Fibroblast of lung (primary cell): ENCODE data around the gene P3R3URF. TPM values are rescaled to one million over a fixed set of nuclear protein-coding genes. Genes with fewer than 3 reads are reported as not detected.
A peak's percentile ranks its signal among the peaks of the same experiment; 100 is the strongest.

Experiments used
- DNase-seq, 2 donors: peaks; one replicate each; pipeline versions ENCODE4 v3.0.0 to v3.0.0-alpha.2; 2010; ENCODE audit warnings: low read depth in 2 of 2
- H2AFZ ChIP-seq: 2 replicates; pipeline ENCODE4 v1.5.1; 2012; ENCODE audit warnings: low read length, control low read depth, inconsistent platforms
- H3K27ac ChIP-seq: 2 replicates; pipeline ENCODE4 v1.5.1; 2011; ENCODE audit warnings: low read length, control low read depth; ENCODE audit not compliant: insufficient read depth
- H3K27me3 ChIP-seq: 2 replicates; pipeline ENCODE4 v1.5.1; 2011; ENCODE audit warnings: mild to moderate bottlenecking, low read length; ENCODE audit not compliant: control insufficient read depth, insufficient read depth
- H3K36me3 ChIP-seq: 2 replicates; pipeline ENCODE4 v1.5.1; 2011; ENCODE audit warnings: low read length; ENCODE audit not compliant: control insufficient read depth, insufficient read depth
- H3K4me1 ChIP-seq: 2 replicates; pipeline ENCODE4 v1.5.1; 2011; ENCODE audit warnings: low read length; ENCODE audit not compliant: control insufficient read depth, insufficient read depth; ENCODE audit errors: extremely low read depth
- H3K4me2 ChIP-seq: 2 replicates; pipeline ENCODE4 v1.5.1; 2011; ENCODE audit warnings: low read length, control low read depth; ENCODE audit not compliant: insufficient read depth; ENCODE audit errors: extremely low read depth
- H3K4me3 ChIP-seq, 4 experiments: fragments of 200-600 bp in 1 of 4; sonication (generic) in 1 of 4; replicated peaks in 1 of 4; 2 replicates each; pipeline ENCODE4 v1.5.1; 2011 to 2016; ENCODE audit warnings: low read length in 4 of 4, low read depth in 3 of 4, mild to moderate bottlenecking in 3 of 4, control low read depth in 2 of 4, inconsistent platforms in 1 of 4, mixed read lengths in 1 of 4; ENCODE audit not compliant: insufficient read depth in 1 of 4; ENCODE audit errors: control extremely low read depth in 1 of 4
- H3K79me2 ChIP-seq: 2 replicates; pipeline ENCODE4 v1.5.1; 2012; ENCODE audit warnings: mild to moderate bottlenecking, low read length, inconsistent platforms; ENCODE audit not compliant: control insufficient read depth, insufficient read depth
- H3K9ac ChIP-seq: 2 replicates; pipeline ENCODE4 v1.5.1; 2011; ENCODE audit warnings: mild to moderate bottlenecking, low read length, control low read depth; ENCODE audit not compliant: insufficient read depth
- H3K9me3 ChIP-seq: 2 replicates; pipeline ENCODE4 v1.5.1; 2012; ENCODE audit warnings: low read depth, low read length; ENCODE audit not compliant: control insufficient read depth, insufficient read depth
- H4K20me1 ChIP-seq: 2 replicates; pipeline ENCODE4 v1.5.1; 2011; ENCODE audit warnings: low read length; ENCODE audit not compliant: control insufficient read depth, insufficient read depth; ENCODE audit errors: extremely low read depth
- EZH2 ChIP-seq: IDR thresholded peaks from 2 replicates; pipeline ENCODE4 v1.5.1; 2012; ENCODE audit warnings: low read length, control low read depth, mild to moderate bottlenecking; ENCODE audit errors: missing control alignments
- polyA plus RNA-seq, 2 donors: library from polyadenylated mRNA; depleted of rRNA in 1 of 2; stranded (reverse) in 1 of 2; unstranded in 1 of 2; fragments of >200 nt; gene quantifications; 2 replicates each; pipeline ENCODE4 v1.2.1, GENCODE V29; 2011 to 2012; ENCODE audit warnings: missing spikeins in 1 of 2
- total RNA-seq: library from RNA; depleted of rRNA; stranded (reverse); fragments of >200 nt; gene quantifications from 2 replicates; pipeline ENCODE4 v1.2.1, GENCODE V29; 2014
- TF ChIP-seq, protein P1 (sequence below), 2 donors: IDR thresholded peaks in 1 of 2; conservative IDR thresholded peaks in 1 of 2; 1 replicate in 1 of 2; 2 replicates in 1 of 2; pipeline ENCODE4 v1.5.1; 2011 to 2012; ENCODE audit warnings: low read length in 2 of 2, control low read depth in 1 of 2, inconsistent platforms in 1 of 2, low read depth in 1 of 2, mild to moderate bottlenecking in 1 of 2

The P3R3URF gene
- total and polyA plus RNA-seq, 2 donors (not counting 1 experiment from before 2014, with no cell fraction given), result not detected

DNA sequence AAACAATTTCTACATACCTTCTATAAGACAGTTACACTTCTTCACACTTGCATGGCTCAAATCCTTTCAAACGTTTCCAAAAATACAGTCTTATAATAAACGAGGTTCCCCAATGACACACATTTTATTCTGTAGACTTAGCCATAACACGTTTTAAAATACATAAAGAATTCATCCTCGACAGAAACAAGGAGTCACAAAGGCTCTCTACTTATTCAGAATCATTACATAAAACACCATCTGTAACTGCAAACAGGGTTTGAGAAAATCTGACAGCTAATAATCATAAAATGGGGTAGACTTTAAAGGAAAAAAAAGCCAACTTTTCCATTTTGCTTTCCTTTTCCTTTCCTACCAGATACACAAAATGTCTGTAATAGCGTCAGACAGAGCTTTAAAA lies 45.7 kb downstream of the P3R3URF start:
- Histone ChIP-seq H3K79me2 (no peaks in the 10 kb centered on the region), H3K36me3 (no peaks in the 10 kb centered on the region), H3K9me3 (no peaks in the 10 kb centered on the region), H3K4me3 (peak overlapping the region; percentile 64 to 91 (median 70)), H3K9ac (no peak overlapping the region), H3K27ac (no peak overlapping the region), H4K20me1 (no peaks in the 10 kb centered on the region), H3K4me1 (peaks cover 10% of the 10 kb centered on the region), H3K4me2 (peak overlapping the region; percentile 91), H3K27me3 (no peaks in the 10 kb centered on the region), H2AFZ (peak overlapping the region; percentile 30)
- peak in 1 of 2 donors; percentile 22 for DNase-seq
- TF ChIP-seq, protein P1, sequence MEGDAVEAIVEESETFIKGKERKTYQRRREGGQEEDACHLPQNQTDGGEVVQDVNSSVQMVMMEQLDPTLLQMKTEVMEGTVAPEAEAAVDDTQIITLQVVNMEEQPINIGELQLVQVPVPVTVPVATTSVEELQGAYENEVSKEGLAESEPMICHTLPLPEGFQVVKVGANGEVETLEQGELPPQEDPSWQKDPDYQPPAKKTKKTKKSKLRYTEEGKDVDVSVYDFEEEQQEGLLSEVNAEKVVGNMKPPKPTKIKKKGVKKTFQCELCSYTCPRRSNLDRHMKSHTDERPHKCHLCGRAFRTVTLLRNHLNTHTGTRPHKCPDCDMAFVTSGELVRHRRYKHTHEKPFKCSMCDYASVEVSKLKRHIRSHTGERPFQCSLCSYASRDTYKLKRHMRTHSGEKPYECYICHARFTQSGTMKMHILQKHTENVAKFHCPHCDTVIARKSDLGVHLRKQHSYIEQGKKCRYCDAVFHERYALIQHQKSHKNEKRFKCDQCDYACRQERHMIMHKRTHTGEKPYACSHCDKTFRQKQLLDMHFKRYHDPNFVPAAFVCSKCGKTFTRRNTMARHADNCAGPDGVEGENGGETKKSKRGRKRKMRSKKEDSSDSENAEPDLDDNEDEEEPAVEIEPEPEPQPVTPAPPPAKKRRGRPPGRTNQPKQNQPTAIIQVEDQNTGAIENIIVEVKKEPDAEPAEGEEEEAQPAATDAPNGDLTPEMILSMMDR (conservative IDR thresholded peaks at IDR 0.05 in 1 of 2, IDR thresholded peaks at IDR 0.05 in 1 of 2; ENCODE audit: low read depth in 1 of 2, low read length in 2 of 2), result no peak
- no peak for TF ChIP-seq EZH2

DNA sequence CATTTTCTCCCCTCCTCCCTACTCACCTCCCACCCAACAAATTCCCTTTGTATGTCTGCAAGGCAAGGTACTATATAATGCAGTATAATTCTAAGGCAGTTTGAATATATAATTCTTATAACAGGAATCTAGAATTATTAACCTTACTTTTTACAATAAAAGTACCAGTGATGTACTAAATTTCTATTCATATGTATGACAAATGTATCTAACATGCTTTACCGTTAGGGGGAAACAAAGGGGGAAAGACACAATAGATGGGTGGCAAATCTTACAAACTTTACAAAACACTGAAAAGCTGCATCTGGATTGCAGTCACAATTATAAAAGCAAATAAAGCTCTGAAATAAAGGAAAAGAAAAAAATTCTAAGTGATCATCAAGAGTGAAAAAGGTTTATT lies 46.2 kb downstream of the P3R3URF start:
- peaks cover 10% of the 10 kb centered on the region for H3K4me1 ChIP-seq
- no peak overlapping the region for H3K27ac ChIP-seq
- peak overlapping the region; percentile 91 for H3K4me2 ChIP-seq
- no peaks in the 10 kb centered on the region for H3K36me3 ChIP-seq
- no peaks in the 10 kb centered on the region for H3K79me2 ChIP-seq
- H3K9ac ChIP-seq, result no peak overlapping the region
- TF ChIP-seq EZH2, result no peak
- TF ChIP-seq, protein P1 (conservative IDR thresholded peaks at IDR 0.05 in 1 of 2, IDR thresholded peaks at IDR 0.05 in 1 of 2; ENCODE audit: low read depth in 1 of 2, low read length in 2 of 2), result peak in 1 of 2 donors; percentile 13
- H2AFZ ChIP-seq, result peak overlapping the region; percentile 30
- H4K20me1 ChIP-seq, result no peaks in the 10 kb centered on the region
- no peaks in the 10 kb centered on the region for H3K27me3 ChIP-seq
- H3K4me3 ChIP-seq, result peak overlapping the region; percentile 64 to 91 (median 70)
- no peaks in the 10 kb centered on the region for H3K9me3 ChIP-seq
- DNase-seq, result peak in 1 of 2 donors; percentile 9

DNA sequence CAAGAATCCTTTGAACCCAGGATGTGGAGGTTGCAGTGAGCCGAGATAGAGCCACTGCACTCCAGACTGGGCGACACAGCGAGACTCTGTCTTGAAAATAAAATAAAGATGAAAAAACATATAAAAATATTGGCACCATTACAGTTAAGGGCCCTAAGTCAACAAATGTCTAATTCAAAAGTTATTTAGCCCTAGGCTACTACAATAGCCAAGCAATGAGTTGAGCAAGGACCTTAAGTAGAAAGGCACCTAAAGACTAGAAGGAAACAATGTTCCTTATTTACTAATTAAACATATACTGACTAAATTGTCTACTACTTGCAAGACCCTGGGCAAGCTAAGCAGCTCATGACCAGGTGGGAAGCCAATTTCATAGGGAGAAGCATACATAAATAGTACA lies 47.9 kb downstream of the P3R3URF start:
- DNase-seq, result peak in 1 of 2 donors; percentile 17
- TF ChIP-seq, protein P1 (conservative IDR thresholded peaks at IDR 0.05 in 1 of 2, IDR thresholded peaks at IDR 0.05 in 1 of 2; ENCODE audit: low read depth in 1 of 2, low read length in 2 of 2), result no peak
- no peak for TF ChIP-seq EZH2
- H3K9ac ChIP-seq, result no peak overlapping the region
- no peak overlapping the region for H3K27ac ChIP-seq
- H2AFZ ChIP-seq, result no peak overlapping the region
- H3K9me3 ChIP-seq, result no peaks in the 10 kb centered on the region
- H3K36me3 ChIP-seq, result no peaks in the 10 kb centered on the region
- no peak overlapping the region for H3K4me2 ChIP-seq
- H3K4me1 ChIP-seq, result peaks cover under 1% of the 10 kb centered on the region
- no peak overlapping the region for H3K4me3 ChIP-seq
- no peaks in the 10 kb centered on the region for H4K20me1 ChIP-seq
- no peaks in the 10 kb centered on the region for H3K79me2 ChIP-seq
- no peaks in the 10 kb centered on the region for H3K27me3 ChIP-seq

Other genes with a start within 250 kb of the P3R3URF start
- 1.8 and 3.3 TPM in 2 replicates for gene PIK3R3, start 43.9 kb downstream of the P3R3URF start, total RNA-seq
- gene PIK3R3, start 43.9 kb downstream of the P3R3URF start, polyA plus RNA-seq, result 4.1 and 5.4 TPM in 2 replicates
- gene TSPAN1, start 1.4 kb downstream of the P3R3URF start, total RNA-seq, result 0.17 and 0.26 TPM in 2 replicates
- 0.91 and 0.94 TPM in 2 replicates for gene TSPAN1, start 1.4 kb downstream of the P3R3URF start, polyA plus RNA-seq
- 36.7 and 51.7 TPM in 2 replicates for gene POMGNT1, start 21.9 kb upstream of the P3R3URF start, total RNA-seq
- 42.2 and 47.6 TPM in 2 replicates for gene POMGNT1, start 21.9 kb upstream of the P3R3URF start, polyA plus RNA-seq
- gene LURAP1, start 26.8 kb upstream of the P3R3URF start, total RNA-seq, result 3.1 and 5.4 TPM in 2 replicates
- gene LURAP1, start 26.8 kb upstream of the P3R3URF start, polyA plus RNA-seq, result 1.8 and 2.6 TPM in 2 replicates
- gene RAD54L, start 71.3 kb upstream of the P3R3URF start, total RNA-seq, result 0.26 and 0.66 TPM in 2 replicates
- gene RAD54L, start 71.3 kb upstream of the P3R3URF start, polyA plus RNA-seq, result 1.3 and 6.9 TPM in 2 replicates
- 65.5 and 89.0 TPM in 2 replicates for gene LRRC41, start 127.1 kb upstream of the P3R3URF start, total RNA-seq
- 55.3 and 59.7 TPM in 2 replicates for gene LRRC41, start 127.1 kb upstream of the P3R3URF start, polyA plus RNA-seq
- gene UQCRH, start 127.2 kb upstream of the P3R3URF start, total RNA-seq, result 370 and 447 TPM in 2 replicates
- 514 and 706 TPM in 2 replicates for gene UQCRH, start 127.2 kb upstream of the P3R3URF start, polyA plus RNA-seq
- 12.6 and 16.0 TPM in 2 replicates for gene NSUN4, start 164.3 kb upstream of the P3R3URF start, total RNA-seq
- 16.9 and 18.3 TPM in 2 replicates for gene NSUN4, start 164.3 kb upstream of the P3R3URF start, polyA plus RNA-seq
- 1.7 and 2.1 TPM in 2 replicates for gene FAAH, start 217.8 kb upstream of the P3R3URF start, total RNA-seq
- 0.27 and 0.61 TPM in 2 replicates for gene FAAH, start 217.8 kb upstream of the P3R3URF start, polyA plus RNA-seq